Measurements from ENCODE around the gene NR2C2AP. TPM values are rescaled to one million over a fixed set of nuclear protein-coding genes. Genes with fewer than 3 reads are reported as not detected.

Gene NR2C2AP
- polyA plus RNA-seq, 10 donors: 7.3 to 14.6 (median 10.4) TPM

DNA sequence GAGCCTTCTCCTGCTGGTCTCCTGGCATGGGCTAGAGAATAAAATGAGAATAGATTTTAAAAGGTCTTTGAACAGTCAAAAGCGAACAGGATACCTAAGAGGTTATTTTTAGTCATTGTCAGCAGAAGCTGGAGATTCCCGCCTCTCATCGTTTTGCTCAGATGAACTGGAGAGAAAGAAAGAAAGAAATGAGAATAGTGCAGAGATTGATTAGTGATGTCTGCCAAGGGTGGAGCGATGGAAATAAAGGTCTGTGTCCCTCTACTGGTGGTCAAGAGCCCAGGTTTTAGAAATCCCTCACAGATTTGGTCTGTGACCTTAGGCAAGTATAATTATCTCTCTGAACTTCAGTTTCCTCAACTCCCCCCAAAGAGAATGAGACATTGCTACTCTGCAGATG lies 13.9 kb upstream of the NR2C2AP start:
- DNase-seq: no peak

DNA sequence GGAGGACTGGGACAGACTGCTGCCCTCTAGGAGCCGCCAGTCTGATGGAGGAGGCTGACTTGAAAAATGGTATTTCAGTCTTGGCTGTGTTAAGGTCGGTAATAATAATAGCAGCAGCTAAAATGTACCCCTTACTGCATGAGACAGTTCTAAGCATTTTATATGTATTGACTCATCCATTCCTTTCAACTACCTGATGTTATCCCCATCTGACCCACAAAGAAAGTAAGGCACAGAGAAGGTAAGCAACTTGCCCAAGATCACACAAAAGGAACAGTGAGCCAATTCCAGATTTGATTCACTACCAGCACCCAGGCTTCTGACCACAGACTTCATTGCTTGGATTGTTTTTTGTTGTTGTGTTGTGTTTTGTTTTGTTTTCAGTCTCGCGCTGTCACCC lies 12.6 kb upstream of the NR2C2AP start:
- DNase-seq: no peak

DNA sequence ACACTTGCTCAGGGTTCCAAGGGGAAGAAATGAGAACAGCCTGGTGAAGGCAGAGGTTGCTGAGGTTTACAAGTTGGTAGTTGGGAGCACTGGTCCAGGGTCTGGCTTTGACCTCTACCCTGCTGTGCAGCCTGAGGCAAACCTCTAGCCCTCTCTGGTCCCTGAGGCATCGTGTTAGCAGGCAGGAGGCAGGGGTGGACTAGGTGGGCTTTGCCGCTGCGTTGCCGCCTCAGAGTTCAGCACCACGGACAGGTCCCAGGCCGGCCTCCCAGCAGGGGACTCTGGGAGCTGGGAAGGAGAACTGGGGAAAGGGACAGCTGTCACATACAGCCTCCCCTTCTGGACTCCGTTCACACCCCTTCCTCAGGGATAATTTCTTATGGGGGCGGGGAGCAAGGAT lies 11.7 kb upstream of the NR2C2AP start:
- peak in 2 of 3 donors; percentile 66 to 75 for DNase-seq

DNA sequence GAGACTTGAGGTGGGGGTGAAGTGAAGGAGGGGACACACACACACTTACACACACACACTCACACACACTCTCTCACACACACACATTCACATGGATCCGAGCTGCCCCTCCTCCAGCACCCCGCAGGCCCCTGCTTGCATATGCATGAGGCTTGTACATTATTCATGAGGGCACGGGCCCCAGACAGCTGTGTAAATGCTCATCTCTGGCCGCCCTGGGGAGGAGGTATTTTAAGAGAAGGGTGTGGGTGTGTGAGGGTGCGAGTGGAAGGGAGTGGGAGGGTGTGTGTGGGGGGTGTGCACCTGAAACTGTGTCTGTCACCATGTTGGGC lies 10.9 kb upstream of the NR2C2AP start:
- DNase-seq: no peak

DNA sequence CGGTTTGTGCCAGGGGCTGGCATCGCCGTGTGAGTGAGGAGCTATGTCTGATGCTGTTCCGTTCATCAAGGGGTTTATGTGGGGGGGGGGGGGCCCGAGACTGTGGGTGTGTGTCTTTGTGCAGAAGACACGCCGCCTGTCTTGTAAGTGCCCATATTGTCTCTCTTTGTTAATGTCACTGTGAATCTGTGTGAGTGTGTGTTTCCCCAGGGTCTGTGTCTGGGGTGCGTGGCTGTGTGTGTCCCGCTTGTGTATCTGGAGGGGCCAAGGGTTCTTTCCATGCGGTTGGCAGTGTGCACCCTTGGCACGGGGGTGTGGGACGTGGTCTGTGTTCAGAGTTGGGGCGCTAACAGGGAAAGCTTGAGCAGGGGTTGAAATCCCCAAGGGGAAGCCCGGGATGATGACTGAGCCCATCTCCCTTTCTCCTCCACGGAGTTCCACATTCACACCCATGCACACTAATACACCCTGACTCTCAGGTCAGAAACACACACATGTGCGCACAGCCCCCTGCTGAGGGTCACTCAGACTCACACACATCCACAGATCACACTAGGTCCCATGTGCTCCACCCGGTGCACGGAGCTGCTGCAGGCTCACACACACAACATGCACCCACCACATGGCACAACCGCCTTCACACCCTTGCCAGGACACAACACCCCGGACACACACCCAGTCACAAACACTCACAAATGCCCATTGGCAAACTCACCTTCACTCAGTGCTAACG lies 10.4 kb upstream of the NR2C2AP start:
- DNase-seq: no peak

DNA sequence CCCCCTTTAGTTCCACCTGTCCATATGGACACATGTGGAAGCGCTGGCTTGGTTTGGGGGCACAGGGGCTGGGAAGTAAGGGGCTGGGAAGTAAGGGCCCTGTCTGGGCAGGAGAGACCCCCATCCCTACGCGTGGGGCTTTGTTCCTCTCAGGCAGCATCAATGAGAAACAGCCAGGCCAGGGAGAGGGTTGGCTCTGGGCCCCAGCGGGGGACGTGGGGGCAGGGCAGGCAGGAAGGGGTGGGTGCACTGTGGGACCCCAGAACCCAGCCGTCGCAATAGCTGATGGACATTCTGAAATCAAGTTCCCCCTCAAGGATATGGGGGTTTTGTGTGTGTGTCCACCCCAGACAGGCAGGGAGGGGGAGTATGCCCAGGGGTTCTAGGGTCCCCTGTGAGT lies 9.7 kb upstream of the NR2C2AP start:
- DNase-seq: no peak

DNA sequence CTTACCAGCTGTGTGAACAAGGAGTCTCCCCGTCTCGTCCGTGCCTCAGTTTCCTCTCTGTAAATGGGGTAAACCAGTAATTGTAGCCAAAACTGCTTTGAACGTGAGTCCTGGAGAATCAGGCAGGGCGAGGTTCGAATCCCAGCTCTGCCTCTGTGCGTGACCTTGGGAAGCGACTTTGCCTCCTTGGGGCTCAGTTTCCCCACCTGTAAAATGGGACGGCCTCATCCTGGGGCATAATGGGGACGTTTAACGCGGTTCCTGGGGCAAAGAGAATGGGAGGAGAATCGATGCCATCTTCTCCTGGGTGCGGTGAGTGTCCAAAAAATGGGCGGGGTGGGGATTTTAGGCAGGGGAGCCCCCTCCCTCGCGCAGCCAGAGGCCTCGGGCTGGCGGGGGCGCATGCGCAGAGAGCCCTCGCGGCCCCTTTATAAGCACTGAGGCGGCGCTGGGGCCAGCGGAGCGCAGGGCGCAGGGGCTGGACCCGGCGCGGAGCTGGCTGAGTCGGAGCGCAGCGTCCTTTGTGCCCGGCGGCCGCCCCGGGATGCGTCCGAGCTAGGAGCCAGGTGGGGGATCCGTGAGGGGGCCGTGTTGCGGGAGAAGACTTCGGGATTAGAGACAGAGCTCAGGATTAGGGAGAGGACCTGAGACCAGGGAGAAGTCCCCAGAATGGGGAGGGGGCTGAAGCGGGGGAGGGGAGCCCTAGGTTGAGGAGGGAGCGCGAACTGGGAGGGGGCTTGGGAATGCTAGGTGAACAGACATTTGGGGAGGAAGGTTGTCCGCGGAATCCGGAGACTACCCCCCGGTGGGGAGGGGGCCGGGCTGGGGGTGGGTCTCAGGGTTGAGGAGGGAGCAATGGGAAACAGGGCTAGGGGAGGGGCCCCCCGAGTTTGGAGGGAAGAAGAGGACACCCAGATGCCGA lies 8.5 kb upstream of the NR2C2AP start, which contains the start of gene NCAN:
TSS of gene NCAN (plus strand) at position 460 of the 922 bp plus-strand sequence. CDS start 4,996 bp downstream, outside the sequence.
- no peak for DNase-seq

DNA sequence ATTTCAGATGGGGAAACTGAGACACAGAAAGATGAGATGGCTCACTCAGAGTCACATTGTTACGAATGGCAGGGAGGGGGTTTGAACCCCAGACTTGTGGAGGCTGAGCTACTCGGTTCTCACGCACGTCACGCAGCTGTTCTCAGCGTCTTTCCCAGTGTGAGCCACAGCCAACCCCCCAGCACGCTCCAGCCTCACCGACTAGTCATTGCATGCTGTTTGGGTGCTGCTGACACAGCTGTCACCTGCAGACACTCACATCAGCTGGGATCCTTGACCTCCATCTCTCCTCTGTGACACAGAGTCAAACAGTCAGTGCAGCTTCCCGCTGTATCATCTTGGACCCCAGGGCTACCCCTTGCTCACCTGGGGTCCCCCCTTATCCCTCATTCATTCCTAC lies 6.2 kb upstream of the NR2C2AP start:
- no peak for DNase-seq

DNA sequence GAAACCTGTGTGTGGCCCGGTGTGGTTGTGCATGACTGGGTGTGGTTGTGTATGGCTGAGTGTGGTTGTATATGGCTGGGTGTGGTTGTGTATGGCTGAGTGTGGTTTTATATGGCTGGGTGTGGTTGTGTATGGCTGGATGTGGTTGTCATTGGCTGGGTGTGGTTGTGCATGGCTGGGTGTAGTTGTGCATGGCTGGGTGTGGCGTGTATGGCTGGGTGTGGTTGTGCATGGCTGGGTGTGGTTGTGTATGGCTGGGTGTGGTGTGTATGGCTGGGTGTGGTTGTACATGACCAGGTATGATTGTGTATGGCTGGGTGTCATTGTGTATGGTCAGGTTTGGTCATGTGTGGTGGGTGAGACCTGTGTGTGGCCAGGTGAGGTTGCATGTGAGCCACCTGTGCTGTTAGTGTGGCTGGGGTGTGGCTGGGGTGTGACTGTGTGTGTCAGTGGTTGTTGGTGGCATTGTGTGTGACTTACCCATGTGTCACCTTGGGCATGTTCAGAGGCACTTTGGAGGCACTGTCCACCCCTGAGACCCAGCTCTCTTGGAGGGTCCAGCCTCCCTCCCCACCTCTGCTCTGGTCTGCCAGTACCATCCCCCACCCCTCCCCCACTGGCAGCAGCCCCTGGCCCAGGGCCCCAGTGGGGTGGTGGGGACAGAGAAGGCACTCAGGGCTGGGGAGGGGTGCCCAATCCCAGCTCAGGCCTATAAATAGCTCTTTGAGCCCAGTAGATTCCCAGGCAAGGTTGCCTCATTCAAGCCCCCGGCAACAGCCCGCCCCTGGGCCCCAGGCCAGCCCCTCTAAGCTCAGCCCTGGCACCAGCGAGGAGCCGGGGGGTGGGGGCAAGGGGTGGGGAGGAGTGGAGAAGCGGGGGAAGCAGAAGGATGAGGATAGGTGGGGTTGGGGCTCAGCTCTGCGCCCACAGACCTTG lies 4.7 kb upstream of the NR2C2AP start:
- DNase-seq: no peak

DNA sequence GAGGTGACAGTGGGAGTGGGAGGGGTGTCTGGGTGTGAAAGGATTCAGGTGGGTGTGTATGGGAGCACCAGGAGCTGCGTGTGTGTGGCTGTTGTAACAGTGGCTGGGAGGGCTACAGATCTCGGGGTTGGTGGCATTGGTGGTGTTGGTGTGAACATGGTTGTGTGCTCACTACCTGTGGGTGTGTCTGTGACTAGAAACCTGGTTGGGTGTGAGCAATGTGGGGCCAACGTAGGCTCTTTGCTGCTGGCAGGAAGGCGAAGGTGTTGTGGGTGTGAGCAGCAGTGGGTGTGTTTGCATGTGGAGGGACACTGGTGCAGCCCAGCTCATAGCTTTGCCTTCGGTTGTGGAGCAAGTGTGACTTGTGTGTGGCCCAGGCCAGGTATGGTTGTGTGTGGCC lies 3.7 kb upstream of the NR2C2AP start:
- DNase-seq: no peak

DNA sequence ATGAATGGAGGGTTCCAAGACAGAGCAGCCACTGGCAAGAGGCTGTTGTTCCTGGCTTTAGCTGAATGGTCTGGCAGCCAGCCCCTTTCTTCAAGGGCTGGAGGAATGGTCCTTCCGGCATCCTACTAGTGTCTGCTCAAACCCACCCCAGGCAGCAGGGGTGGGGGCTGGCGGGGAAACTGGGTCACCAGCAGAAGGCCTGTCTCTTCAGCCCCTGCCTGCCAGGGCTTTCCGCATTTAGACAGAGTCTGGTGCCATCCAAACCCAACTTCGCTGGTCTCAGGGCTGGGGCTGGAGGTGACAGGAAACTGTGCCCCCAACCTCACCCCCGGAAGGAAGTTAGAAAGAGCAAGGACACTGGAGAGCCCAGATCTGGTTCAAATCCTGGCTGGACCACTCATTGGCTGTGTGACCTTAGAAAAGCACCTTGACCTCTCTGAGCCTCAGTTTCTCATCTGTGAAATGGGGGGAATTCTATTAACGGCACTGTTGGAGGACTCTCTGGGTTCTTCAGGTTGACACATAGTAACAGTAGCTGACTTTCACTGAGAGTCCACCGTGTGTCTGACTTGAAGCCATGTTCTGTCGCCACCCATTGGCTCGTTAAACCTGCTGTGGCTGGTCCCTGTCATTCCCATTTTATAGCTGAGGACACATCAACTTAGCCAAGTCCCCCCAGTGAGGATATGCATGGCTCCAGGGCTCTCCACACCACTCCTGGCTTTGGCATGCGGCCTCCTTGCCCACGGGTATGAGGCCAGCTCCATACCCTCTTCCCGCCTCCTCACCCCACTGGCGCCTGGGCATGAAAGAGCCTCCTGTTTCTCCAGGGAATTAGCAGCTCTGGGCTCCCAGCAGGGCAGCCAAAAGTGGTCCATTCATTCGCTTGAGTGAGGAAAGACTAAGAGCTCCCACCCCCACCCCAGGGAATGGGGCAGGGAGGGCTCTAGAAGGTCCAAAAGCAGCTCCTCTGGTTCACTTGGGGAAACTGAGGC lies 2.5 kb upstream of the NR2C2AP start:
- DNase-seq: no peak

DNA sequence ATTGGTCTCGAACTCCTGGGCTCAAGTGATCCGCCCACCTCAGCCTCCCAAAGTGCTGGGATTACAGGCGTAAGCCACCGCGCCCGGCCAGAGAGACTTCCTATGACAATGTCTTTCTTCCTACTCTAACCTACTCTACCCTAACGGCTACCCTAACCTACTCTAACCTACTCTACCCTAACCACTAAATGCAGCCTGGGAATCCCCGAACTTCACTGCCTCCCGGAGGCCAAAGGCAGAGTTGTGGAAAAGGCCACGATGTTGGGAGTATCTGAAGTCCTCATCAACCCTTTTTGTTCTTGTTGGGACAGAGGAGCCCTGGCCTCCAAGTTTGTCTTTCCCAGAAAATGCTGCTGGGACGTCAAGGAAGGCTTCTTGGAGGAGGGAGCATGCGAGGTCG lies 967 bp upstream of the NR2C2AP start:
- DNase-seq: no peak

DNA sequence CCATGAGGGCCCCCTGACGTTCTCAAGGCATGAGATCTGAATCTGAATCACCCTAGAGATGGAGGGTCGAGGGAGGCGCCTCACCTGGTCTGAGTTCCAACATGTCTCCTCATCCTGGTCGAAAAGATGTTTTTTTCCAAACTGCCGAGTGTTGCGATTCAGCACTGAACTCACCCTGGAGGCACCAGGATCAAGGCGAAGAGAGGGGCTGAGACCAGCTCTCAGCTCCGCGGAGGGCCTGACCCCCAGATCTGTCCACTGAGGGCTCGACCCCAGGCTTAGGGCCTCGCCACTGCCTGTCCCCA lies 555 bp downstream of the NR2C2AP start:
- DNase-seq: no peak

DNA sequence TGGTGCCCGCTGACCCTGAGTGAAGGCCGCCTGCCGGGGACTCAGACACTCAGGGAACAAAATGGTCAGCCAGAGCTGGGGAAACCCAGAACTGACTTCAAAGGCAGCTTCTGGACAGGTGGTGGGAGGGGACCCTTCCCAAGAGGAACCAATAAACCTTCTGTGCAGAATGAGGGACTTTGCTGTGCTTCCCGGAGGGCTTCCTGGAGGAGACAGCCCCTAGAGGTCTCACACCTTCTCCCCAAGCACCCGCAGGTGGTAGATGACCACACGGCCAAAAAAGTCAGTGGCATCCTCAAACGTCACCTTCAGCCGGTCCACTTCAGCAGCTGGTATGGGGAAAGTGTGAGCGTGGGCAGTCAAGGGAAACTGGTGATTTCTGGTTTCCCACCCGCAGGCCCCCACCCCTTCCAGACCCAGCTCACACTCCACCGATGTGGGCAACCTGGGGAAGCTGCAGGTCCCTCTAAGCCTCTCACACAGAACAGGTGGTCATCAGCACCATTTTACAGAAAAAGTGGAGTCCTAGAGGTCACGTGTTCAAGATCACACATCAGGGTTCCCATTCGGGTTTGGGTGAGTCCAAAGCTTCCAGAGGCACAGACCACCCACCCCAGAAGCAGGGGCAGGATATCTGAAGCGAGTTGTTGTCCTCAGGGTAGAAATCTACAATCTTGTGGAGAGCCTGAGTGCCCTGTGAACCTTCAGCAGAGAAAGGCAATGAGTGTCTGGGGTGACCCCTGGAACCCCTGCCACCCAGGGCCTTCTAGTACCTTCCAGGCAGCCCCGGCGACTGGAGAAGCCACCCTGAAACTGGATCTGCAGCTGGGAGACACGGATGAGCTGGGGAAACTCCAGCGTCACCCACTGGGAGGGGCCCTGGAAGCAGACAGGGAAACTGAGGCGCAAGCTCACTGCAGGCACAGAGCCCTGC lies 1.2 kb downstream of the NR2C2AP start:
- DNase-seq: no peak

DNA sequence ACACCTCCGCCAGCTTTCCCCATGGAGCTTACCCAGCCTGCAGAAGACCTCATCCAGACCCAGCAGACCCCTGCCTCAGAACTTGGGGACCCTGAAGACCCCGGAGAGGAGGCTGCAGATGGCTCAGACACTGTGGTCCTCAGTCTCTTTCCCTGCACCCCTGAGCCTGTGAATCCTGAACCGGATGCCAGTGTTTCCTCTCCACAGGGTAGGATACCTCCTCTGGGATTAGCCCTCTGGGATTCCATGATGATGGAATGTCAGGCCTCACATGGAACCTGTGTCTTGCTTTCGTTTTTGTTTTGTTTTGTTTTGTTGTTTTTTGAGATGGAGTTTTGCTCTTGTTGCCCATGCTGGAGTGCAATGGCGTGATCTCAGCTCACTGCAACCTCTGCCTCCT lies 9.3 kb downstream of the NR2C2AP start:
- DNase-seq: no peak

DNA sequence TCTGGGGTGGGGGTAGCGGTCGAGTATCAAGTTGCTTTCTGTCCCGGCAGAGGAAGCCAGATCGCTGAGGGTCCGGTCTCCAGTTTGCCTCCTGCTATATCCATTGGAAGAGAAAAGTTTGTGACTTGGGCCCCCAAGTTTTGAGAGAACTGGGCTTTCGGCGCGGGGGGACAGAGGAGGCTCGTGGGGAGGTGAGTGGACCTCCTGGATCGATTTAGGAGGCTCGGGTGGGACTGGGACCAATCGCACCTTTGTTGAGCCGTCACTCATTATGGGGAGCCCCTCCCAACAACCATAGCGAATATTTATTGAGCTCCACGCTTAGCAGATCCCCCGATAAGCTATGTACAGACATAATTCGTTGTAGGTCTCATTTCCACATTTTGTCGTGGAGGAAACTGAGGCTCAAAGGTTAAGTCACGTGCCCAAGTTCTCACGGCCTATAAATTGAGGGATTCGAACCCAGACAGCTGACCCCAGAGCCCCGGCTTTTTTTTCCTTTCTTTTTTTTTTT lies 10.2 kb downstream of the NR2C2AP start:
- DNase-seq: no peak

DNA sequence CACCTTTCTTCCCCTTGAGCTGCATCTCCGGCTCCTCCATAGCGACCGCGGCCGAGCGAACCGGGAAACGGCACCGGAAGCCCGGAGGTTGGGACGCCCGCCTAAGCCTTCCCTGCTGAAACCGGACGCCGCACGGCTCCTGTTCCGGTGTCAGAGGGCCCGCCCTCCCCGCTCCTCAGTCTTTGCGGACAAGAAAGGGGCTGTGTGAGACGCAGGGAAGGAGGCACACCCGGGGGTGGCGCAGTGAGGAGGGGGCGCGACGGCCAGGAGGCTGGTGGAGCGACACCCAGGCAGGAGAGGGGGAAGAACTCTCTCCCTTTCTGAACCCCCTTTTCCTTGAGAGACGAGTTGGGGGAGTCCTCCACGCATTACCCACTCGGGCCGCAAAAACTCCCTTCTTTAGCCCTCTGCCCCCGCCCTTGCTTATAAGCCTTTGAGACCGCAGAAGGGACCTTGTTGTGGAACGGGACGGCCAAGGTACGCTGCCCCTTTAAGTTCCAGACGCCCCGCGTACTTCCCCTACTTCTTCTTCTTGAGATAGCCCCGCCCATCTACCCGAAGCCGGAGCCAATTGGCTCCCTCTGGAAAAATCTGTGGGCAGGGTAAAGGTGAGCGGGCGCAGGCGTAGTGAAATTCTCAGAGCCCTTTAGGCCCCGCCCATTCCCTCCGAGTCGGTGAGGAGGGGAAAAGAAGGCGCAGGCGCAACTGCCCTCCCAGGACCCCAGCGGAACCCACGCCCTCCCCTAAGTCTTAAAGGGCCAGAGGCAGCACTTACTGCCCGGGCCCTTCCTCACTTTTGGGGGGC lies 10.9 kb downstream of the NR2C2AP start, which contains the start of the genes BORCS8 and RFXANK:
TSS of gene BORCS8 (minus strand) at position 75 of the 805 bp plus-strand sequence. CDS start at position 40, 35 bp downstream.
TSS of gene RFXANK (plus strand) at position 181 of the 805 bp plus-strand sequence. CDS start 1,689 bp downstream, outside the sequence.
- DNase-seq: peak; percentile 100

DNA sequence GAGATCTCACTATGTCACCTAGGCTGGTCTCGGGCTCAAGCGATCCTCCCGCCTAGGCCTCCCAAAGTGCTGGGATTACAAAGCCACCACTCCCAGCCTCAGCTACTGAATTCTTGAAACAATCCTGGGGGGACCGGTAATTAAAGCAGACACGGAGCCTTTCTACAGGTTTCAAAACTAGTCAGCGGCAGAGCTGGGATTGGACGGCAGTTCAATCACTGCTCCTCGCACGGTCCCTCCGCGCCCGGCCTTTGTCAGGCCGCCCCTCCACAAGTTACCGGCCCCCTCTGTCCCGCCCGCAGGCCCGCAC lies 11.5 kb downstream of the NR2C2AP start:
- DNase-seq: no peak

DNA sequence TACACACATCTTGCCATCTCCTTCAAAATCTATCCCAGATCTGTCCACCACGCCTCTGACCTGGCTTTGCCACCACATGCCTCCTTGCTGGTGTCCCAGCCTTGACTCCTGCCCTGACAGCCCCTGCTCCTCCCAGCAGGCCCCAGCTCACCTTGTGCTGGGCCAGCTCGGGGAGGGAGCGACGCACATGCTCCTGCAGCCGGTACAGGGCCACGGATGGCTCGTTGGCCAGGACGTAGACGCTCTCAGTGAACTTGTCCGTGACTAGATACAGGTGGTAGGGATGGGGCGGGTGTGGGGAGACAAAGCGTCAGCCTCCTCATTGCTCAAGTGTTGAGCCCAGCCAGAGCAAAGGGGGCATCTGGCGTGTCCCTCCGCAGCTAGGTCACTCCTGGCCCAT lies 16.5 kb downstream of the NR2C2AP start:
- no peak for DNase-seq

All from muscle of back (tissue), 11 donors.